Measurements from ENCODE around the gene STX18. TPM values are rescaled to one million over a fixed set of nuclear protein-coding genes. Genes with fewer than 3 reads are reported as not detected.
"Not testable (repeated sequence)": the region's sequence is repeated elsewhere in the genome, so short reads cannot be mapped to it uniquely, and the experiment has no call there.

STX18 gene
- polyA plus RNA-seq, 4 donors = 24.2 to 55.0 (median 38.7) TPM

- DNase-seq (peak in 1 of 2 donors; percentile 93), FAIRE-seq (peak; percentile 62)
- Histone ChIP-seq H3K4me1 (ENCODE audit: control insufficient read depth in 3 of 3, insufficient read depth in 2 of 3, low read depth in 1 of 3, low read length in 2 of 3) (peaks cover 0 to 11% (median 3%) of the 10 kb centered on the region in 3 donors), H3K27me3 (ENCODE audit: control insufficient read depth in 3 of 3, insufficient read depth in 3 of 3, low read length in 3 of 3) (no peaks in the 10 kb centered on the region), H3K4me3 (ENCODE audit: low read depth in 1 of 3, low read length in 3 of 3) (no peak overlapping the region), H3K27ac (ENCODE audit: low read depth in 1 of 3, low read length in 2 of 3) (no peak overlapping the region), H3K36me3 (ENCODE audit: control insufficient read depth in 3 of 3, insufficient read depth in 2 of 3, low read depth in 1 of 3, low read length in 3 of 3) (peaks cover 0 to 3% (median 0%) of the 10 kb centered on the region in 3 donors), H3K9me3 (ENCODE audit: control insufficient read depth in 2 of 2, insufficient read depth in 1 of 2, low read depth in 1 of 2, low read length in 1 of 2) (no peaks in the 10 kb centered on the region)
- 10 to 56% (median 43%) methylated on average over 10 of the region's 10 CpGs for WGBS, 3 donors
Measured at GRCh38 chr4:4477796-4478195, 64.1 kb downstream of the STX18 start.

GRCh38 chr4:4477391-4477790 is 64.5 kb downstream of the STX18 start:
- Histone ChIP-seq H3K4me3 (ENCODE audit: low read depth in 1 of 3, low read length in 3 of 3) (no peak overlapping the region), H3K9me3 (ENCODE audit: control insufficient read depth in 2 of 2, insufficient read depth in 1 of 2, low read depth in 1 of 2, low read length in 1 of 2) (no peaks in the 10 kb centered on the region), H3K27ac (ENCODE audit: low read depth in 1 of 3, low read length in 2 of 3) (peak overlapping the region in 1 of 3 donors; percentile 6), H3K36me3 (ENCODE audit: control insufficient read depth in 3 of 3, insufficient read depth in 2 of 3, low read depth in 1 of 3, low read length in 3 of 3) (peaks cover 0 to 3% (median 0%) of the 10 kb centered on the region in 3 donors), H3K27me3 (ENCODE audit: control insufficient read depth in 3 of 3, insufficient read depth in 3 of 3, low read length in 3 of 3) (no peaks in the 10 kb centered on the region), H3K4me1 (ENCODE audit: control insufficient read depth in 3 of 3, insufficient read depth in 2 of 3, low read depth in 1 of 3, low read length in 2 of 3) (peaks cover 0 to 11% (median 5%) of the 10 kb centered on the region in 3 donors)
- DNase-seq (peak in 1 of 2 donors; percentile 12), FAIRE-seq (no peak)
- WGBS, 3 donors = 31 to 58% (median 48%) methylated on average over 3 of the region's 3 CpGs

GRCh38 chr4:4474476-4474875 is 67.4 kb downstream of the STX18 start:
- H3K36me3 ChIP-seq (ENCODE audit: control insufficient read depth in 3 of 3, insufficient read depth in 2 of 3, low read depth in 1 of 3, low read length in 3 of 3) = peaks cover 0 to 17% (median 7%) of the 10 kb centered on the region in 3 donors
- no peak overlapping the region for H3K27ac ChIP-seq (ENCODE audit: low read depth in 1 of 3, low read length in 2 of 3)
- WGBS, 3 donors = 90 to 96% (median 90%) methylated on average over 3 of the region's 3 CpGs
- H3K4me3 ChIP-seq (ENCODE audit: low read depth in 1 of 3, low read length in 3 of 3) = no peak overlapping the region
- FAIRE-seq = no peak
- no peak for DNase-seq
- no peaks in the 10 kb centered on the region for H3K27me3 ChIP-seq (ENCODE audit: control insufficient read depth in 3 of 3, insufficient read depth in 3 of 3, low read length in 3 of 3)
- no peaks in the 10 kb centered on the region for H3K9me3 ChIP-seq (ENCODE audit: control insufficient read depth in 2 of 2, insufficient read depth in 1 of 2, low read depth in 1 of 2, low read length in 1 of 2)
- peaks cover 0 to 11% (median 8%) of the 10 kb centered on the region in 3 donors for H3K4me1 ChIP-seq (ENCODE audit: control insufficient read depth in 3 of 3, insufficient read depth in 2 of 3, low read depth in 1 of 3, low read length in 2 of 3)

- Histone ChIP-seq H3K9me3 (ENCODE audit: control insufficient read depth in 2 of 2, insufficient read depth in 1 of 2, low read depth in 1 of 2, low read length in 1 of 2) (no peaks in the 10 kb centered on the region), H3K4me3 (ENCODE audit: low read depth in 1 of 3, low read length in 3 of 3) (no peak overlapping the region), H3K36me3 (ENCODE audit: control insufficient read depth in 3 of 3, insufficient read depth in 2 of 3, low read depth in 1 of 3, low read length in 3 of 3) (peaks cover 6 to 21% (median 7%) of the 10 kb centered on the region in 3 donors), H3K4me1 (ENCODE audit: control insufficient read depth in 3 of 3, insufficient read depth in 2 of 3, low read depth in 1 of 3, low read length in 2 of 3) (peaks cover 0 to 6% (median 5%) of the 10 kb centered on the region in 3 donors), H3K27ac (ENCODE audit: low read depth in 1 of 3, low read length in 2 of 3) (no peak overlapping the region), H3K27me3 (ENCODE audit: control insufficient read depth in 3 of 3, insufficient read depth in 3 of 3, low read length in 3 of 3) (no peaks in the 10 kb centered on the region)
- DNase-seq (peak; percentile 32 to 74), FAIRE-seq (no peak)
- WGBS, 3 donors = 23 to 65% (median 51%) methylated on average over 8 of the region's 8 CpGs
Measured at GRCh38 chr4:4472344-4472958, 69.4 kb downstream of the STX18 start.

GRCh38 chr4:4471195-4471594 is 70.7 kb downstream of the STX18 start:
- no peak overlapping the region for H3K4me3 ChIP-seq (ENCODE audit: low read depth in 1 of 3, low read length in 3 of 3)
- H3K9me3 ChIP-seq (ENCODE audit: control insufficient read depth in 2 of 2, insufficient read depth in 1 of 2, low read depth in 1 of 2, low read length in 1 of 2) = no peaks in the 10 kb centered on the region
- H3K27me3 ChIP-seq (ENCODE audit: control insufficient read depth in 3 of 3, insufficient read depth in 3 of 3, low read length in 3 of 3) = no peaks in the 10 kb centered on the region
- H3K27ac ChIP-seq (ENCODE audit: low read depth in 1 of 3, low read length in 2 of 3) = no peak overlapping the region
- 97 to 98% (median 98%) methylated on average over 3 of the region's 3 CpGs for WGBS, 3 donors
- no peak for FAIRE-seq
- no peak for DNase-seq
- peaks cover 7 to 31% (median 9%) of the 10 kb centered on the region in 3 donors for H3K36me3 ChIP-seq (ENCODE audit: control insufficient read depth in 3 of 3, insufficient read depth in 2 of 3, low read depth in 1 of 3, low read length in 3 of 3)
- peaks cover 0 to 5% (median 4%) of the 10 kb centered on the region in 3 donors for H3K4me1 ChIP-seq (ENCODE audit: control insufficient read depth in 3 of 3, insufficient read depth in 2 of 3, low read depth in 1 of 3, low read length in 2 of 3)

GRCh38 chr4:4470208-4470607 is 71.6 kb downstream of the STX18 start:
- H3K36me3 ChIP-seq (ENCODE audit: control insufficient read depth in 3 of 3, insufficient read depth in 2 of 3, low read depth in 1 of 3, low read length in 3 of 3) = peaks cover 9 to 34% (median 9%) of the 10 kb centered on the region in 3 donors
- peaks cover 0 to 5% (median 4%) of the 10 kb centered on the region in 3 donors for H3K4me1 ChIP-seq (ENCODE audit: control insufficient read depth in 3 of 3, insufficient read depth in 2 of 3, low read depth in 1 of 3, low read length in 2 of 3)
- no peak overlapping the region for H3K4me3 ChIP-seq (ENCODE audit: low read depth in 1 of 3, low read length in 3 of 3)
- H3K27ac ChIP-seq (ENCODE audit: low read depth in 1 of 3, low read length in 2 of 3) = no peak overlapping the region
- no peaks in the 10 kb centered on the region for H3K27me3 ChIP-seq (ENCODE audit: control insufficient read depth in 3 of 3, insufficient read depth in 3 of 3, low read length in 3 of 3)
- WGBS, 3 donors = 87 to 93% (median 89%) methylated on average over 3 of the region's 3 CpGs
- peaks cover 0 to 2% of the 10 kb centered on the region in 2 donors for H3K9me3 ChIP-seq (ENCODE audit: control insufficient read depth in 2 of 2, insufficient read depth in 1 of 2, low read depth in 1 of 2, low read length in 1 of 2)
- FAIRE-seq = no peak
- no peak for DNase-seq

- 98 to 99% (median 99%) methylated on average over 3 of the region's 3 CpGs for WGBS, 3 donors
- H3K36me3 ChIP-seq (ENCODE audit: control insufficient read depth in 3 of 3, insufficient read depth in 2 of 3, low read depth in 1 of 3, low read length in 3 of 3) = peaks cover 6 to 32% (median 9%) of the 10 kb centered on the region in 3 donors
- not testable (repeated sequence) for FAIRE-seq; H3K27ac ChIP-seq (ENCODE audit: low read depth in 1 of 3, low read length in 2 of 3); H3K4me3 ChIP-seq (ENCODE audit: low read depth in 1 of 3, low read length in 3 of 3); H3K9me3 ChIP-seq (ENCODE audit: control insufficient read depth in 2 of 2, insufficient read depth in 1 of 2, low read depth in 1 of 2, low read length in 1 of 2); H3K27me3 ChIP-seq (ENCODE audit: control insufficient read depth in 3 of 3, insufficient read depth in 3 of 3, low read length in 3 of 3); DNase-seq; H3K4me1 ChIP-seq (ENCODE audit: control insufficient read depth in 3 of 3, insufficient read depth in 2 of 3, low read depth in 1 of 3, low read length in 2 of 3)
Measured at GRCh38 chr4:4465238-4465637, 76.6 kb downstream of the STX18 start.

- Histone ChIP-seq H3K27ac (ENCODE audit: low read depth in 1 of 3, low read length in 2 of 3) (peak overlapping the region in 1 of 3 donors; percentile 75), H3K36me3 (ENCODE audit: control insufficient read depth in 3 of 3, insufficient read depth in 2 of 3, low read depth in 1 of 3, low read length in 3 of 3) (peaks cover 9 to 16% (median 9%) of the 10 kb centered on the region in 3 donors), H3K4me1 (ENCODE audit: control insufficient read depth in 3 of 3, insufficient read depth in 2 of 3, low read depth in 1 of 3, low read length in 2 of 3) (no peaks in the 10 kb centered on the region), H3K4me3 (ENCODE audit: low read depth in 1 of 3, low read length in 3 of 3) (no peak overlapping the region), H3K9me3 (ENCODE audit: control insufficient read depth in 2 of 2, insufficient read depth in 1 of 2, low read depth in 1 of 2, low read length in 1 of 2) (peaks cover 0 to 2% of the 10 kb centered on the region in 2 donors), H3K27me3 (ENCODE audit: control insufficient read depth in 3 of 3, insufficient read depth in 3 of 3, low read length in 3 of 3) (no peaks in the 10 kb centered on the region)
- 56 to 67% (median 58%) methylated on average over 3 of the region's 3 CpGs for WGBS, 3 donors
- DNase-seq = no peak
- no peak for FAIRE-seq
Measured at GRCh38 chr4:4462970-4463369, 78.9 kb downstream of the STX18 start.
